GM11168 (cell line): Measurements from ENCODE around the gene SFT2D2.

Experiments used
- in situ Hi-C: fragments of 300-500 bp; cut with MboI; formaldehyde crosslinking; loops from one replicate; pipeline ENCODE4 v1.12.0; 2022; ENCODE audit warnings: low sequenced_read_pairs; ENCODE audit not compliant: unreplicated experiment

Gene SFT2D2

GRCh38 chr1:168300626-168301025 lies 74.8 kb downstream of the SFT2D2 start:
- in situ Hi-C loops = no loop called here

- in situ Hi-C loops = no loop called here
Measured at GRCh38 chr1:168301664-168302320, 76.0 kb downstream of the SFT2D2 start.
